ENCODE data around the gene SERPINB7. TPM values are rescaled to one million over a fixed set of nuclear protein-coding genes. Genes with fewer than 3 reads are reported as not detected.
A peak's percentile ranks its signal among the peaks of the same experiment; 100 is the strongest.

The SERPINB7 gene
- total RNA-seq, 1 experiment from 2014 or later: 12.6 TPM

DNA sequence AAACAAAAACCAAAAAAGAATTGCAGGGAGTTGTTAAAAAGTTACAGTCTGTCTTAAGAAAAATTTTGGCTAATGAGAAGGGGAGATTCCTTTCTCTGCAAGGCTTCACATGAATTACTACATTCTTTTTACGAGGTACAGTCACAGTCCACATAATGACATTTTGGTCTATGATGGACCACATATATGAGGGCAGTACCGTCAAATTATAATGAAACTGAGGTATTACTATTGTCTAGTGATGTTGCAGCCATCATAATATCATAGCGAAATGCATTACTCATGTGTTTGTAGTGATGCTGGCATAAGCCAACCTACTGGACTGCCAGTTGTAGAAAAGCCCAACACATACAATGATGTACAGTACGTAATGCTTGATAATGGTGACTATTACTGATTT, 12.5 kb downstream of the SERPINB7 start:
- peak; percentile 3 for DNase-seq (ENCODE audit: low read depth)

DNA sequence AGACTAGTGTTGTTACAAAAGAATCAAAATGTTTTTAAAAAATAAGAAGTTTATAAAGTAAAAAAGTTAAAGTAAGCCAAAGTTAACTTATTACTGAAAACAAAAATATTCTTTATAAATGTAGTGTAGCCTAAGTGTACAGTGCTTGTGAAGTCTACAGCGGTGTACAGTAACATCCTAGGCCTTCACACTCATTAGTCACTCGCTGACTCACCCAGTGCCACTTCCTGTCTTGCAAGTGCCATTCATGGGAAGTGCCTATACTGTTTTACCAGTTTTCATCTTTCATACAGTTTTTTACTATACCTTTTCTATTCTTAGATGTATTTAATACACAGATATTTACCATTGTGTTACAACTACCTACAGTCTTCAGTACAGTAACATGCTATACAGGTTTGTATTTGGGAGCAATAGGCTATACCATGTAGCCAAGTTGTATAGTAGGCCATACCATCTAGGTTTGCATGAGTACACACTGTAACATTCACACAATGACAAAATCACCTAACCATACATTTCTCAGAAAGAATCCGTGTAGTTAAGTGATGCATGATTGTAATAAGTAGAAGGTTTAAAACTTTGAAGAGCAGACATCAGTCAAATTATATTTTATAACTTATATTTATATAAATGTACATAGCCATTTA, 13.4 kb downstream of the SERPINB7 start:
- DNase-seq (ENCODE audit: low read depth): peak; percentile 94

DNA sequence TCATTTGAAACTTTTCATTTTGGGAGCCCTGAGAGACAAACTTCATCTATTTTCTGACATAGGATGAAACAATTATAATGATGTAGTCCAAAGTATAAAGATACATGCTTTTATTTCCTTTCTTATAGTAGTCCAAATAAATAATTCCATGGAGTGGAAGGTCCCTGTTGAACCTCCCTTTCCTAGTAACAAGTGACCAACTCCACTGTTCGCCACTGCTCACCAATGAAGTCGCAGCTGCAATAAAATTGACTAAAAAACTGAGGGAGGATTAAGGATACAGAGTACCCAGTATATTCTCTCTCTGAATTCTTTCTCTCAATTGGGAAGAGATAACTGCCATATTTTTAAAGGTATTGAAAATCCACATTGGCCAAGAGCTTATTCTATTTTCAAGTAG, 14.1 kb downstream of the SERPINB7 start:
- DNase-seq (ENCODE audit: low read depth): no peak

DNA sequence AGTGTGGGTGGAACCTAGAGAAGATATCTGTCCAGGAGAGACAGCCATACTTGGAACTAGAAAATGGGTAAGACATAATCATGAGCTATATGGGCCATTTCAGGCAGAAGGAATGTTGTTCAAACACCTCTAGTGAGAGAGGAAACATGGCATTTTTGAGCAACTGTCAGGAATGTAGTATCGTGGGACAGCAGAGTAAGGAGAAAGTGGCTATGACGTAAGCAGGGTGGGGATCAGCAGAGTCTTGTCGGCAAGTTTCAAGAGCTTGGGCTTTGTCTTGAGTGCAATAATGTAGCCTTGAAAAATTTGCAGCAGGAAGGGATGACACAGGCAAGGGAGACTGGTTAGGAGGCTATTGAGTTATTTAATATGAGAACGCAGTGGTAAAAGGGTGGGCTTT, 20.4 kb downstream of the SERPINB7 start:
- DNase-seq (ENCODE audit: low read depth): no peak

DNA sequence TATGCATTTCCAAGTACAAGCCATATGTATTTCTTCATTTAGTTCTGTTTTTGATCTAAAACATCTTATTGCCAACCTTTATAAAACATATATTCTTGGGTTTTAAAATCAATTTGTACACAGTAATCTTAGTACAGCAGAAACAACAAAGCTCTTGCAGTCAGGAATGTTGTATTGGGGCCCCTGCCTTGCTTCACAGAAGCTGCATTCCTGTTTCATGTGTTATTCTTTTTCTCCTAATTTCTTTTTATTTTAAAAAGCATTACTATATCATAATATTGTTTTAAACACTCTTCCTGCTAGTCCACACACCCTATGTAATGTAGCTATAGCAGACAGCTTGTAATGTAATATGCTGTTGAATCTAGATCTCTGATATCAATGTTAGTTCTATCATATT, 24.0 kb downstream of the SERPINB7 start:
- DNase-seq (ENCODE audit: low read depth): no peak

DNA sequence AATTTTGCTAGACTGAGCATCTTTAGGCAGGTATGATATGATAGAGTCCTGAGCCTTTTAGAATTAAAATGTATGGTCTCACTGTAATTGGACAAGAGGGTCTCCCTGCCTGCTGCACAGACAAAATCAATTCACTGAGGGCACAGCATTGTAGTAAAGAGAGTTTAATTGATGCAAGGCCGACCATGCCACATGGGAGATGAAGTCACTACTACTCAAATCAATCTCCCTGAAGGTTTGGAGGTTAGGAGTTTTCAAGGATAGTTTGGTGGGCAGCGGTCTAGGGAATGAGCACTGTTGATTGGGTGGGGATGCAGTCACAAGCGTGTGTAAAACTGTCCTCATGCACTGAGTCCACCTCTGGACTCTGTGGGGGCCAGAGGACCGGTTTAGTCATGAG, 26.1 kb downstream of the SERPINB7 start:
- DNase-seq (ENCODE audit: low read depth): no peak

DNA sequence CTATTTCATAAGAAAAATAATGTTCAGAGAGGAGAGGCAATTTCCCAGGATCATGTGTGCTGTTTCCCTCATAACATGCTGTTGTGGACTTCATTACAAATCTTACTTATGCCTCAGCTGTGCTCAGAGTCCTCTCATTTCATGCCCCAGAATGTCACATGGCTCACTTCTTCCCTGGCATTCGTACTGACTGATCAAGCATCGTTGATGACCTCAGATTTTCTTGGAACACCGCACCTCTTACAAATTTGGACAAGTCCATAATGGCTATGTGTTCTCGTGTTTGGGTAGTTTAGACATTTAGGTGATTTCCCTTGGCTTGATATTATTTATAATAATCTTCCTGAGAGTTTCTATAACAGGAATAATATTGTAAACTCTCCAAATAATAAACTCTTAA, 32.9 kb downstream of the SERPINB7 start:
- no peak for DNase-seq (ENCODE audit: low read depth)

DNA sequence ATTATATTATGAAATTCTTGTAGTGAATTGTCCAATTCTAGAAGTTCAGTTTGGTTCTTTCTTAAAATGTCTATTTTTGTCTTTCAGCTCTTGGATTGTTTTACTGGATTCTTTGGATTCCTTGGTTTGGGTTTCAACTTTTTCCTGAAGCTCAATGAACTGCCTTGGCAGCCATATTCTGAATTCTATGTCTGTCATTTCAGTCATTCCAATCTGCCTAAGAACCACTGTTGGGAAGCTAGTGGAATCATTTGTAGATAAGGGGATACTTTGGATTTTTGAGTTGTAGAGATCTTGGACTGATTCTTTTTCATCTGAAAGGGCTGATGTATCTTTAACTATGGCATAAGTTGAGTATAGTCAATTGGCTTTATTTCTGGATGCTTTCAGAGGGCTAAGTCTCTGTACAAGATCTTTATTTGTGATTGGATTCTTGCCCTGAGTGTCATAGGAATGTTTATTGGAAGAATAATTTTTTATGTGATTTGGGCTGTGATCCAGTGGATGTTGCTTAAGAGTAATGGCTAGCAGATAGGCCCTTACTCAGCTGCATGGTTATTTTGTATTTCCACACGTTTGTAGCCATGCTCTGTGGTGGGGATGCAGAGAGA, 42.3 kb downstream of the SERPINB7 start:
- DNase-seq (ENCODE audit: low read depth): peak; percentile 14

DNA sequence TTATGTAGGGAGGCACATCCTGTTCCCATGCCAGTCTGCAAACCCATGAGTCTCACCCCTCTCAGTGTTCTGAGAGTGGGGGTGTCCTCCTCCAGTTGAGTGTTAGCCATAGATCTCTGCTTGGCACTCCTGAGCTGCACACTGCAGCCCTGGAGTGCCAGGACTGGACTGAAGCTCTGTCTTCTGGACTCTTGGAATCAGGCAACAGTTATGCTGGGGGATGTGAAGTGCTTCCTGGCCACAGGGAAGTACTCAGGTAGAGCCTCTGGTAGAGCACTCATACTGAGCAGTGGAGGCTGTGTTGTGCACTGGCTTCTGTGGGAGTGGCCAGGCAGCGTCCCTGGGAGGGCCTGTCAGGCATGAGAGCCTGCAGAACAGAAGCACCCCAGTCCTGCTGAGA, 43.0 kb downstream of the SERPINB7 start:
- DNase-seq (ENCODE audit: low read depth): no peak

DNA sequence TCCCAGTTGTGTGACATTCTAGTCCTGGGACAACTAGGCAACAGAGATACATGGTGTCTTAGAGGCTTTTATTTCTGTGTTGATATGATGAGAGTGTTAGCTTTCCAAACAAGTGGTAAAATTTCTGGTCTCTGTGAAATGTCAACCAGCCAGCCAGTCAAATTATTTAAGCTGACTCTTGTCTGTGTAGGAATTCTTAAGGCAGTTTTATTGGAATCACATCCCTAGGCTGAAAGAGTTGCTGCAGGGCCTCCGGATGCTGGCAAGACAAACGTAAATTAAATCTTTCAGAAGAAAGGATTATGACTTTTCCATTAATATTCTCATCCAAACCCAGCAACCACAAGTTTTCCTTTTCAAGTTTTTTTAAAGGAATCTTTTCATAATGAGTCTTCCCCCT, 44.6 kb downstream of the SERPINB7 start:
- DNase-seq (ENCODE audit: low read depth): no peak

DNA sequence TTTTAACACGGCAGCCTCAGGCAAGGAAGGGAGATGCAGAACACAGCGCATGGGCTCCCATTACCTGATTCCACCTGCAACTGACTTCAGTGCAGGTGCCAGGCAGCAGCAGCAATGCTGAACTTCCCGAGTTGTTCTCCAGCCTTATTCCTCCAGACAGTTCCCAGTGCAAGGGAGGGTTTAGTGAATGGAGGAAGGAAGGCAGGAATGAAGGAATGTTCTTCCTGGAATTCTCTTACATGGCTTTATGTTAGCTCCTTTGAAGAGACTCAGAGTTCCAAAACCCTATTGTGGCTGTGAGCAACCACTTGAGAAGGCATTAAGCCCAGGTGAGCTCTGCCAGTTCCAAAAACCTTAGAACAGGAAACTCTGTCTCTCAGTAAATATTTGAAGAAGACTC, 45.5 kb downstream of the SERPINB7 start:
- no peak for DNase-seq (ENCODE audit: low read depth)

DNA sequence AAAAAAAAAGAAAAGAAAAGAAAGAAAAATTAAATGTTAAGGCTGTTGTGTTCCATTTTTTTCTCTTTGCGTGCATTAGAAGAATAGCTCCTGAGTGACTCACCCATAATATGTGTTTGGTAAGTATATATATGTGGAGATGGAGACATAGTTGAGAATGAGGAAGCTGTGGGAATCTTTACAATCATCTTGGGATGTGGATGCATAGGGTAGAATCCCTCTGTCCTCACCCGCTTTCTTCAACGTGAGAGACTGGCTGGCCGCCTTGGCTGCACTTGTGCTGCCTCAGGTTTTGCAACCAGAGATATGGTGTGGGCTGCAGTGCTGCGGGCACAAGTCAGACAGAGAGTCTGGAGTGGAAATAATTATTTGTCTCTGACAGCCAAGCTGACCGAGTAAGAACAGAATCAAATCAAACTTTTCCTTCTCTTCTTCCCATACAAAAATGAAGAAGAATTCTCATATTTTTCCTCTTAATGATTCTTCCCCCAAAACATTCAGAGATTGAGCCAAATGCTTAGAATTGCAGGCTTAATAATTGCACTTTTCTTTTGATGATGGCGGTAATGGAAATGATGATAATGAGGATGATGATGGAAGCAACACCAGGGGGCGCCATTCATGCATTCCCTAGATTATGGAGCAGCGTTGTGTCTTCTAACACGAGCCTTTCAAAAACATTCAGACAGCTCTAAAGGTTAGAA, 48.5 kb downstream of the SERPINB7 start:
- DNase-seq (ENCODE audit: low read depth): no peak

DNA sequence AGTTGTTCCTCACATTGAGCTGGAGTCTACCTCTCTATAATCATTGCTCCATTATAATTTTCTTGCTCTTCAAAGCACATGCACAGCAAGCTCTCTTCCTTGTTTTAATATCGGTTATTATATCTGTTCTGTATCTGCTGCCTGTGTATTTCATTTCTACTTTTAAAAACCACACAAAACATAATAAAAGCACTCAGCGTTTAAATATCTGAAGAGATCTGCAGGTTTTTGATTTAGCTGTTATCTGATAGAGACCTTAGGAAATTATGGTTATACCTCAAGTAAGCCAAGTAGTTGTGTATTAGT, 49.0 kb downstream of the SERPINB7 start:
- DNase-seq (ENCODE audit: low read depth): no peak

DNA sequence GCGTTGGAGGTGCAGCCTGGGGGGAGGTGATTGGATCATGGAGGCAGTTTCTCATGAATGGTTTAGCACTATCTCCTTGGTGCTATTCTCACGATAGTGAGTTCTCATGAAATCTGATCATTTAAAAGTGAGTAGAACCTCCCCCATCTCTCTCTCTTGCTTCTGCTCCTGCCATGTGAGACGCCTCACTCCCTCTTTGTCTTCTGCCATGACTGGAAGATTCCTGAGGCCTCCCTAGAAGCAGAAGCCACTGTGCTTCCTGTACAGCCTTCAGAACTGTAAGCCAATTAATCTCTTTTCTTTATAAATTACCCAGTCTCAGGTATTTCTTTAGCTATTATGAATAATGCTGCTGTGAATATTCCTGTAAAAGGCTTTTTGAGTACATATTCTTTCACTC, 52.9 kb downstream of the SERPINB7 start:
- DNase-seq (ENCODE audit: low read depth): no peak

DNA sequence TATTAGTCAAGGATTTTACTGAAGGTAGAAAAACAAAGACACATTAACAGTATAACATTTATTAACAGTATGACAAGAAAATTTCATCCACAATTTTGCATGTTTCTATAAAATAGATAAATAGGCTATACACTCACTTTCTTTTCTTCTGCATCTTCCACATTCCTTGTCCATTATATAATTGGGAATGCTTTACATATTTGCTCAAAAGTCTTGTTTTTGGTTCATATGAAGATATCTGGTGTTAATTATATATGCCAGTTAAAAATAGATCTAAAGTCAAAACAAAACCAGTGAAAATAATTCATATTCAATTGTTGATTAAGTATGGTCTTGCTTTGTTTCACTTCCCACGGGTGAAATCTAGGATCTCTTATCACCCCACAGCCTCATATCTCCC, 53.4 kb downstream of the SERPINB7 start:
- DNase-seq (ENCODE audit: low read depth): no peak

DNA sequence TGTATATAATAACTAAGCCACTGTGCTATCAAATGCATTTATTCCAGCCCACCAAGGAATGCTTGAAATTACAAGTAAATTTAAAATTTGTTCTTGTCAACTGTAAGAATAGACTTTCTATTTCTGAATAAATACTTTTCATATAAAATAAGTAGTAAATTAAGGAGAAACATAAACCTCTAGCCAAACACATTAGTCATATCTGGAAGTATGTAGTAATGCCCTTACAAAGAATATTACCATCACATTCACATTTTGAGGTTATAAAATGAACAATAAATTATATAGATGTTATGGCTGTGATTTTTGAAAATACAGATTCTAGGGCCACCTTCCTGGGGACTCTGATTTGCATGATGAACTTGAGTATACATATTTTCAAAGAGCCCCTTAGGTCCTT, 54.7 kb downstream of the SERPINB7 start:
- DNase-seq (ENCODE audit: low read depth): no peak

DNA sequence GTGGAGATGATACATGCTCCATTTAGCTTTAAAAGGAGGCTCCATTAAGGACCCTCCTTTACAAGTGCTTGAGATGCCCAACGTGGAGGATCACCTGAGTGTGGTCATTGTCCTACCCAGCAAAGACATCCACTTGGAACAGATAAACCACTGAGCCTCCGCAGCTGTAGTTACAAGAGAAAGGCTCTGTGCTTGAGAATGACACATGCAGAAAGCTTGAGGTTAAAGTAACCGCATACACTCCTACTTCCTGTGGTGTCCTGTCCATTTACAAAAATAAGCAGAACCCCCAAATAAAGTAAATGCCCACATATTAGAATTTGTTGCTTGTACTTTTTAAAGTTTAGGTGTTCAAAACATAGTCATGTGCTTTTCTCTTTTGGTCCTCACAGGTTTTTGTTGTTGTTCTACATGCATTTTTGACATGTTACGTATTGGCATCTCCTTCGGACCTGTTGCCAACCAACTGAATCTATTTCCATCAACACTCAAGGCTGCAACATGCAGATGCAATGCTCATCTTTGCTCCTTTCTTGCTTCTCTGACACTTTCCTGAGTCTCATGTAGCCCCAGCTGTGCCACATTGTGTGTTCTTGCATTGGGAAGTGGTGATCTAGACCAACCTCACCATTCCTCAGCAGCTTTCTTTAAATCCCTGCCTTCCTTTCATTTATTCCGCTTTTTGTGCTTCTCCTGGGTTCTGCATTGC, 56.0 kb downstream of the SERPINB7 start:
- peak; percentile 88 for DNase-seq (ENCODE audit: low read depth)

DNA sequence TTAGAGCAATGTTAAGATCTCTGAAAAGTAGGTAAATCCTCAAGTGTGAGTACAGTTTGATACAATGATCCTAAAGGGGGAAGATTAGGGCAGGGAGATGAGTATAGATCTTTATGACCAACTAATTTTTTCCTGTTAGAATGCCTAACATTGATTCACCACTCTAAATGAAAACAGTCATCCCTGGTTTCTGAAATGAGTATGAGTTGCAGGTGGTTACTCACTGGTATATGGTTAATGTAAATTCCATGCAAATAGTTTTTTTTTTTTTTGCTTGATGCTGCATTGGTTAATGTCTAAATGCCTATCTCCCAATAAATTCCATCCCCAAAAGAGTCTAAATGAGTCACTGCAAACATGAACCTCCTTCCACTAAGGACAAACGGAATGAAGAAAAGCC, 57.3 kb downstream of the SERPINB7 start:
- DNase-seq (ENCODE audit: low read depth): peak; percentile 28

DNA sequence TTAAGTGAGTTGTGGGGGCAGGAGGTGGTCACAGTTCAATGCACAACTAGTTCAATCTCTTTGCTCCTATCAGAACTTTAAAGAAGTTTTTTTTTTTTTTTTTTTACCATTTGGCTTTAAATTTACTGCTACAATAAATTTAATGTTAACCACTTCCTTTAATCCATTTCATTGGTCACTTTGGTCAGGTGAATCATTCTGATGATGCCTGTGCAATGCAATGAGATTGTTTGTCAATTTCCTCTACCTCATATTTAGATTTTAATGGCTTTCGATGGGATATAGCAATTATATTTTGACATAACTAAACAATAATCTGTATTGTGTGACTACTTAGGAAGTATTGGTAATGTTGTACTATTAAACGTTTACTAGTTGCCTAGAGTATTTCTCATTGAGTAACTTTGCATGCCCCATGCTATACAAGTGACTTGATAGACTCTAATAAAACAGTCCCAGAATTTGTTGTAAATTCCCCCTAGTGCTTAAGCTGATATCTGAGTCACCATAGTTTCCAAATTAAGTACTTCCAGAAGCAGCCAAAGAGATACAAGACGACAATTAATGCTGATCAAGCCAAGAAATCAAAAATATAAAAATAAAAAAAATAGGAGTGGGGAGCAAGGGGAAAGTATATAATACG, 59.4 kb downstream of the SERPINB7 start:
- no peak for DNase-seq (ENCODE audit: low read depth)

DNA sequence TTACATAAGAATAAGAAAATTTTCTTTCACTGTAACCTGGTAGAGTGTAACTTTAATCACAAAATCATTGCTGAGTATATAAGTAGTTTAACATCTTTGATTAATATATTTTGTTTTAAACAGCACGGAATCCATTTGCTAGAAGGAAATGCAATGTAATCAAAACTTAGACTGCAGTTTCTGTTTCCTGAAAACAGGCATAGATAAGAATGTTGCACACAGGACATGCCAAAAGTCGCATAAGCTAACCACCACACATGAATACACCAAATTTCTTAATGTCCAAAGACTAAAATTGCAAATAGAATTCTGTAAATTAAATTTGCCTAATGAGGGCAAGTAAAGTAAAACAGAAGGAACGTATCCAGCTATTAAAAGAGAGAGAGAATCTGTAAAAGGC, 61.2 kb downstream of the SERPINB7 start:
- DNase-seq (ENCODE audit: low read depth): no peak

DNA sequence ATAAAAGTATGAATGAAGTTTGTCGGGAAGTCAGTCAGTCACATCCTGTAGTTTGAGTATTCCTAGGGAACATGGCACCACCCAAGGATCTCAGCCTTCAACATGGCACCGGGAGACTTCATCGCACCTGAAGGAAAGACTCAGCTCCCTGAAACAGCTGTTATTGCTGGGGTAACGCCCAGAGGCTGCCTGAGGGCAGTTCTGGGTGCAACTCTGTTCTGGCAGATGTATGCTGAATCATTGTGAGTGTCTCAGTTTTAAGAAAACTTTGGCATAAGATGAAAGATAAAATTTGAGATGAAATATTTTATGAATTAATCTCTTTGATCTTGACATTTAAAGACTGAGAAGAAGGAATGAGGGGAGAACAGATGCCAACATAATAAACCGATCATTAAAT, 62.4 kb downstream of the SERPINB7 start:
- DNase-seq (ENCODE audit: low read depth): no peak

DNA sequence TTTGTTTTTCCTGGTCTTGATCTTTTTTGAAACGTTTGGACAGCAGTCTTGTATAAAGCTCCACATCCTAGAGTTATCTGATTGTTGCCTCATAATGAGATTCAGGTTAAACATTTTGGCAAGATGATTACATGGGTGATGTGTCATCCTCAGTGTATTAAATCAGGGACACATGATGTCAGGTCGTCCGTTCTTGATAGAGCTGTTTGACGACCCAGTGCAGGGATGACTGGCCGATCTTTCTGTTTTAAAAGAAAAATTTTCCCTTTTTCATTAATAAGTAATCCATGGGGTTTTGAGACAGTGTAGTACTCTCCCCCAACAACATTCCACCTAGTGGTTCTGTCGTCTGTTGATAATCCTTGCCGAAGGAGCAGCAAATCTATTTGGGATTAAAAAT, 67.8 kb downstream of the SERPINB7 start:
- no peak for DNase-seq (ENCODE audit: low read depth)

Measured in LHCN-M2 (cell line).